ENCODE data around the gene SAMD3.

GRCh38 chr6:130136798-130137197 is 86.0 kb downstream of the SAMD3 start:
- TF ChIP-seq, protein P1, sequence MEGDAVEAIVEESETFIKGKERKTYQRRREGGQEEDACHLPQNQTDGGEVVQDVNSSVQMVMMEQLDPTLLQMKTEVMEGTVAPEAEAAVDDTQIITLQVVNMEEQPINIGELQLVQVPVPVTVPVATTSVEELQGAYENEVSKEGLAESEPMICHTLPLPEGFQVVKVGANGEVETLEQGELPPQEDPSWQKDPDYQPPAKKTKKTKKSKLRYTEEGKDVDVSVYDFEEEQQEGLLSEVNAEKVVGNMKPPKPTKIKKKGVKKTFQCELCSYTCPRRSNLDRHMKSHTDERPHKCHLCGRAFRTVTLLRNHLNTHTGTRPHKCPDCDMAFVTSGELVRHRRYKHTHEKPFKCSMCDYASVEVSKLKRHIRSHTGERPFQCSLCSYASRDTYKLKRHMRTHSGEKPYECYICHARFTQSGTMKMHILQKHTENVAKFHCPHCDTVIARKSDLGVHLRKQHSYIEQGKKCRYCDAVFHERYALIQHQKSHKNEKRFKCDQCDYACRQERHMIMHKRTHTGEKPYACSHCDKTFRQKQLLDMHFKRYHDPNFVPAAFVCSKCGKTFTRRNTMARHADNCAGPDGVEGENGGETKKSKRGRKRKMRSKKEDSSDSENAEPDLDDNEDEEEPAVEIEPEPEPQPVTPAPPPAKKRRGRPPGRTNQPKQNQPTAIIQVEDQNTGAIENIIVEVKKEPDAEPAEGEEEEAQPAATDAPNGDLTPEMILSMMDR (IDR thresholded peaks at IDR 0.05) = no peak
- TF ChIP-seq POLR2A (IDR thresholded peaks at IDR 0.05) = no peak

All from transverse colon (tissue), 3 donors.